ENCODE measurements around the gene MTA2.
A peak's percentile ranks its signal among the peaks of the same experiment; 100 is the strongest.

Gene MTA2

DNA sequence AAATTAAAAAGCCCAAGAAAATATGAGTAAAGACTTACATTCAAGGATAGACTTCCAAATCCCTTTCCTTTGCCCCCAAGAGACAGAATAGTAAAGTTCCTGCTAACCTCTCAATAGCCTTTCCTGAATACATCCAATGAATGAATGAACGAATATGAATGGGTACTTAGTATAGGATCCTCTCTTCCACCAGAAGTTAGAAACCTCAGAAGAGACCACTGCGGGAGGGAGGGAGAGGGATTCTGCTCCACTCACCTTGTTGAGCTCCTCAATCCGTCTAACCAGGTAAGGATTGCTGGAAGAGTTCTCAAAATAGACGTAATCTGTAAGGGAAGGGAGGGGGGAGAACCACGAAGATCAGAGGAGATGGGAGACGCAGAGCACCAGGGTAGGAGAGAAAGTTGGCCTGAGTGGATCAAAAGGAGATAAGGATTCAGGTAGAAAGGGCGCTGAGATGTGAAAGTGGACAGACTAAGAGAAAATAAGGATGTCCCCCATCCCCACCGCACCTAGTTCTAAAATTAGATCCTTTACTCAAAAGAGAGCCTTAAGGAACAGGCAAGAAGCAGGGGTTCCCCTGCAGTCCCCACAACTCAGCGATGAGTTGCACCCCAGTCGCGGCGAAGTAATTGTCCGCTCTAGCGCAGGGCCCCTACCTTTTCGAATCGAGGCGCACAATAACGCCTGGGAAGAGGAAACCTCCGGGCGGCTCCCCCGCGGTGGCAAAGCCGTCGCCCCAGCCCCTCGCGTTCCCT, 1.1 kb downstream of the MTA2 start:
- Histone ChIP-seq H3K4me1 (ENCODE audit: control insufficient read depth, insufficient read depth, low read length) (no peaks in the 10 kb centered on the region), H3K27ac (ENCODE audit: extremely low read depth, low read depth, low read length) (peak overlapping the region; percentile 95), H3K9me3 (ENCODE audit: control insufficient read depth, insufficient read depth, low read depth, low read length) (no peaks in the 10 kb centered on the region), H3K4me3 (ENCODE audit: low read depth, low read length) (peak overlapping the region; percentile 91), H3K36me3 (ENCODE audit: control insufficient read depth in 2 of 2, insufficient read depth in 1 of 2, low read length in 2 of 2) (peaks cover 17 to 68% of the 10 kb centered on the region in 2 experiments; a peak in 2 of 3 replicates)
- POLR2A ChIA-PET = interaction anchor here (0.6 to 4.2 kb wide), 12 partner anchors 9 to 176 kb away, joined by 3 to 140 read pairs (median 9); partner anchors contain the start of genes B3GAT3, C11orf98, CSKMT and EEF1G
- CTCF ChIA-PET = interaction anchor here (1.0 to 2.4 kb wide), 5 partner anchors 10 to 206 kb away, joined by 3 to 12 read pairs (median 5); partner anchors contain the start of genes GANAB, ROM1 and TUT1
- TF ChIP-seq ZNF335 (tag by site-specific recombination; conservative IDR thresholded peaks at IDR 0.05) (peak; percentile 71), SP3 (tag by site-specific recombination; IDR thresholded peaks at IDR 0.05) (no peak), ZNF521 (tag by site-specific recombination; IDR thresholded peaks at IDR 0.05) (no peak), PRDM1 (tag by site-specific recombination; IDR thresholded peaks at IDR 0.05) (peak; percentile 95), TCF7L2 (IDR thresholded peaks at IDR 0.05; ENCODE audit: borderline replicate concordance, low read depth, low read length) (no peak), ZNF792 (tag by site-specific recombination; IDR thresholded peaks at IDR 0.05) (0 out of 2 replicates have a peak, but pooled peaks have one; percentile 8), ZBTB17 (tag by site-specific recombination; IDR thresholded peaks at IDR 0.05) (peak; percentile 61; the same call in 1 of the 2 replicates), RBAK (tag by site-specific recombination; IDR thresholded peaks at IDR 0.05) (no peak), SCRT2 (tag by site-specific recombination; IDR thresholded peaks at IDR 0.05) (no peak), ZNF366 (tag by site-specific recombination; conservative IDR thresholded peaks at IDR 0.05) (peak; percentile 47), ZNF16 (tag by site-specific recombination; IDR thresholded peaks at IDR 0.05; ENCODE audit: low read depth) (no peak), ZNF624 (tag by site-specific recombination; IDR thresholded peaks at IDR 0.05) (no peak), ZNF211 (tag by site-specific recombination; IDR thresholded peaks at IDR 0.05; ENCODE audit: low read depth) (no peak)
- TF ChIP-seq, protein P1, sequence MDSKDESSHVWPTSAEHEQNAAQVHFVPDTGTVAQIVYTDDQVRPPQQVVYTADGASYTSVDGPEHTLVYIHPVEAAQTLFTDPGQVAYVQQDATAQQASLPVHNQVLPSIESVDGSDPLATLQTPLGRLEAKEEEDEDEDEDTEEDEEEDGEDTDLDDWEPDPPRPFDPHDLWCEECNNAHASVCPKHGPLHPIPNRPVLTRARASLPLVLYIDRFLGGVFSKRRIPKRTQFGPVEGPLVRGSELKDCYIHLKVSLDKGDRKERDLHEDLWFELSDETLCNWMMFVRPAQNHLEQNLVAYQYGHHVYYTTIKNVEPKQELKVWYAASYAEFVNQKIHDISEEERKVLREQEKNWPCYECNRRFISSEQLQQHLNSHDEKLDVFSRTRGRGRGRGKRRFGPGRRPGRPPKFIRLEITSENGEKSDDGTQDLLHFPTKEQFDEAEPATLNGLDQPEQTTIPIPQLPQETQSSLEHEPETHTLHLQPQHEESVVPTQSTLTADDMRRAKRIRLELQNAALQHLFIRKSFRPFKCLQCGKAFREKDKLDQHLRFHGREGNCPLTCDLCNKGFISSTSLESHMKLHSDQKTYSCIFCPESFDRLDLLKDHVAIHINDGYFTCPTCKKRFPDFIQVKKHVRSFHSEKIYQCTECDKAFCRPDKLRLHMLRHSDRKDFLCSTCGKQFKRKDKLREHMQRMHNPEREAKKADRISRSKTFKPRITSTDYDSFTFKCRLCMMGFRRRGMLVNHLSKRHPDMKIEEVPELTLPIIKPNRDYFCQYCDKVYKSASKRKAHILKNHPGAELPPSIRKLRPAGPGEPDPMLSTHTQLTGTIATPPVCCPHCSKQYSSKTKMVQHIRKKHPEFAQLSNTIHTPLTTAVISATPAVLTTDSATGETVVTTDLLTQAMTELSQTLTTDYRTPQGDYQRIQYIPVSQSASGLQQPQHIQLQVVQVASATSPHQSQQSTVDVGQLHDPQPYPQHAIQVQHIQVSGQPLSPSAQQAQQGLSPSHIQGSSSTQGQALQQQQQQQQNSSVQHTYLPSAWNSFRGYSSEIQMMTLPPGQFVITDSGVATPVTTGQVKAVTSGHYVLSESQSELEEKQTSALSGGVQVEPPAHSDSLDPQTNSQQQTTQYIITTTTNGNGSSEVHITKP (tag by site-specific recombination; IDR thresholded peaks at IDR 0.05) = peak; percentile 82
- TF ChIP-seq, protein P2, sequence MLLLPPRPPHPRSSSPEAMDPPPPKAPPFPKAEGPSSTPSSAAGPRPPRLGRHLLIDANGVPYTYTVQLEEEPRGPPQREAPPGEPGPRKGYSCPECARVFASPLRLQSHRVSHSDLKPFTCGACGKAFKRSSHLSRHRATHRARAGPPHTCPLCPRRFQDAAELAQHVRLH (tag by site-specific recombination; IDR thresholded peaks at IDR 0.05) = no peak
- TF ChIP-seq, protein P3, sequence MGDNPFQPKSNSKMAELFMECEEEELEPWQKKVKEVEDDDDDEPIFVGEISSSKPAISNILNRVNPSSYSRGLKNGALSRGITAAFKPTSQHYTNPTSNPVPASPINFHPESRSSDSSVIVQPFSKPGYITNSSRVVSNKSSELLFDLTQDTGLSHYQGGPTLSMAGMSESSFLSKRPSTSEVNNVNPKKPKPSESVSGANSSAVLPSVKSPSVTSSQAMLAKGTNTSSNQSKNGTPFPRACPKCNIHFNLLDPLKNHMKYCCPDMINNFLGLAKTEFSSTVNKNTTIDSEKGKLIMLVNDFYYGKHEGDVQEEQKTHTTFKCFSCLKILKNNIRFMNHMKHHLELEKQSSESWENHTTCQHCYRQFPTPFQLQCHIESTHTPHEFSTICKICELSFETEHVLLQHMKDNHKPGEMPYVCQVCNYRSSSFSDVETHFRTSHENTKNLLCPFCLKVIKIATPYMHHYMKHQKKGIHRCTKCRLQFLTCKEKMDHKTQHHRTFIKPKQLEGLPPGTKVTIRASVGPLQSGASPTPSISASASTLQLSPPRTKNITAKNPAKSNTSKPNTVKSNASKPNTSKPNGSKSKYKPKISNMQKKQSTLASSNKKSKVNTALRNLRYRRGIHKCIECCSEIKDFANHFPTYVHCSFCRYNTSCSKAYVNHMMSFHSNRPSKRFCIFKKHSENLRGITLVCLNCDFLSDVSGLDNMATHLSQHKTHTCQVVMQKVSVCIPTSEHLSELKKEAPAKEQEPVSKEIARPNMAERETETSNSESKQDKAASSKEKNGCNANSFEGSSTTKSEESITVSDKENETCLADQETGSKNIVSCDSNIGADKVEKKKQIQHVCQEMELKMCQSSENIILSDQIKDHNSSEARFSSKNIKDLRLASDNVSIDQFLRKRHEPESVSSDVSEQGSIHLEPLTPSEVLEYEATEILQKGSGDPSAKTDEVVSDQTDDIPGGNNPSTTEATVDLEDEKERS (tag by site-specific recombination; IDR thresholded peaks at IDR 0.05) = no peak
- TF ChIP-seq, protein P4, sequence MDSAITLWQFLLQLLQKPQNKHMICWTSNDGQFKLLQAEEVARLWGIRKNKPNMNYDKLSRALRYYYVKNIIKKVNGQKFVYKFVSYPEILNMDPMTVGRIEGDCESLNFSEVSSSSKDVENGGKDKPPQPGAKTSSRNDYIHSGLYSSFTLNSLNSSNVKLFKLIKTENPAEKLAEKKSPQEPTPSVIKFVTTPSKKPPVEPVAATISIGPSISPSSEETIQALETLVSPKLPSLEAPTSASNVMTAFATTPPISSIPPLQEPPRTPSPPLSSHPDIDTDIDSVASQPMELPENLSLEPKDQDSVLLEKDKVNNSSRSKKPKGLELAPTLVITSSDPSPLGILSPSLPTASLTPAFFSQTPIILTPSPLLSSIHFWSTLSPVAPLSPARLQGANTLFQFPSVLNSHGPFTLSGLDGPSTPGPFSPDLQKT (IDR thresholded peaks at IDR 0.05; ENCODE audit: borderline replicate concordance, low read depth, low read length) = no peak

Data from HEK293 (cell line).